SH-SY5Y (cell line): ENCODE measurements around the gene MRPL48.

Experiments used
- GATA2 ChIP-seq: IDR thresholded peaks from 2 replicates; pipeline ENCODE4 v1.6.1; 2011; ENCODE audit warnings: mild to moderate bottlenecking, low read depth, low read length
- GATA3 ChIP-seq: IDR thresholded peaks from 2 replicates; pipeline ENCODE4 v1.6.1; 2011; ENCODE audit warnings: low read depth, mild to moderate bottlenecking, low read length, moderate library complexity

- TF ChIP-seq GATA2 (no peak), GATA3 (no peak)
Measured at GRCh38 chr11:73833067-73833466, 45.4 kb downstream of the MRPL48 start.
